Measurements from ENCODE around the gene MON1A. TPM values are rescaled to one million over a fixed set of nuclear protein-coding genes. Genes with fewer than 3 reads are reported as not detected.

Gene MON1A
- total and polyA plus RNA-seq, 7 experiments from 2014 or later: 4.6 to 24.5 (median 10.6) TPM

DNA sequence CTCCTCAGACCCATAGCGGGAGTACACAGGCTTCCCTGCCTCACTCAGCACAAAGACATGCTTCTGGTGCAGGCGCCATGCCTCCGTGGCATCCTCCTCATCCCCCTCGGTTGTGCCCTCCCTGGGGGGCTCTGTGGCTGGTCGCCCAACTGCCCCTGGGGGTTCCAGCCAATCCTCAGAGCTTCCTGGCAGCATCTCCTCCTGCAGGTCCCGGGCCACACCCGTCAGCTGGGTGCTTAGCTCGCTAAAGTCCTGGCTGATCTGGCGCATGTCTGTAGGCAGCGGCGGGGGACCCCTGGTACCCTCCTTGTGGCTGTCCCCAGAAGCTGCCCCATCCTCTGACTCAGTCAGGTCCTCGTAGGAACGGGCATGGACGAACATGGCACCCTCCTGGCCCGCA is 18.0 kb downstream of the MON1A start:
- POLR2A ChIA-PET: interaction anchor here (0.6 kb wide), 1 partner anchor 9 kb away, joined by 3 read pairs; no protein-coding TSS in a partner anchor

DNA sequence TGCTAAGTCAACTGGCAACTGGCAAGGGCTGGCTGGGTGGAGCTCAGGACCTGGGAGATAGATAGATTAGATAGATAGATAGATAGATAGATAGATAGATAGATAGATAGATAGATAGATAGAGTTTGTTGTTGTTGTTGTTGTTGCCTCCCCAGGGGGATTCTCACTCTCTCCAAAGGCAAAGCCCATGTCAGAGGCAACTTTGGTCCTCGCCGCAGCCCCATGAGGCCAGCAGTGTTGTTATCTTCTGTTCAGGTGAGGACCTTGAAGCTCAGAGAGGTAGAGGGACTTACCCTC is 18.5 kb downstream of the MON1A start:
- no peak for DNase-seq
- CTCF ChIA-PET: no interaction called here
- Histone ChIP-seq H3K36me3 (ENCODE audit: control insufficient read depth in 2 of 3, insufficient read depth in 3 of 3, low read length in 3 of 3) (peaks cover 0 to 60% (median 0%) of the 10 kb centered on the region in 3 experiments), H3K27me3 (ENCODE audit: control insufficient read depth in 2 of 2, insufficient read depth in 2 of 2, low read length in 2 of 2) (no peaks in the 10 kb centered on the region), H3K4me1 (ENCODE audit: control insufficient read depth in 2 of 2, insufficient read depth in 2 of 2, low read length in 2 of 2) (peaks cover 4 to 7% of the 10 kb centered on the region in 2 donors), H3K4me3 (ENCODE audit: low read length) (no peak overlapping the region), H3K27ac (ENCODE audit: low read depth, low read length) (no peak overlapping the region), H3K9me3 (ENCODE audit: control insufficient read depth in 2 of 3, low read length in 3 of 3) (no peaks in the 10 kb centered on the region)
- no peaks in the 10 kb centered on the region for H3K27me3 Mint-ChIP-seq
- no peak overlapping the region for H3K4me3 Mint-ChIP-seq
- peaks cover 7 to 14% (median 12%) of the 10 kb centered on the region in 7 donors for H3K4me1 Mint-ChIP-seq
- POLR2A ChIA-PET: interaction anchor here (1.1 kb wide), 1 partner anchor 29 kb away, joined by 3 read pairs; the partner anchor contains the start of gene RBM6
- no peaks in the 10 kb centered on the region for H3K9me3 Mint-ChIP-seq
- no peak overlapping the region for H3K27ac Mint-ChIP-seq
- intact Hi-C loops (cut with micrococcal nuclease): no loop called here
- peaks cover 2 to 28% (median 9%) of the 10 kb centered on the region in 5 donors for H3K36me3 Mint-ChIP-seq
- no peak for ATAC-seq

More for the DNA sequence above, 18.0 kb downstream of the MON1A start:
- H3K27me3 Mint-ChIP-seq: no peaks in the 10 kb centered on the region
- Histone ChIP-seq H3K9me3 (ENCODE audit: control insufficient read depth in 2 of 3, low read length in 3 of 3) (no peaks in the 10 kb centered on the region), H3K4me1 (ENCODE audit: control insufficient read depth in 2 of 2, insufficient read depth in 2 of 2, low read length in 2 of 2) (peaks cover 0 to 2% of the 10 kb centered on the region in 2 donors), H3K4me3 (ENCODE audit: low read length) (no peak overlapping the region), H3K27ac (ENCODE audit: low read depth, low read length) (no peak overlapping the region), H3K27me3 (ENCODE audit: control insufficient read depth in 2 of 2, insufficient read depth in 2 of 2, low read length in 2 of 2) (no peaks in the 10 kb centered on the region), H3K36me3 (ENCODE audit: control insufficient read depth in 2 of 3, insufficient read depth in 3 of 3, low read length in 3 of 3) (peaks cover 0 to 60% (median 0%) of the 10 kb centered on the region in 3 experiments)
- H3K4me1 Mint-ChIP-seq: peaks cover 5 to 13% (median 8%) of the 10 kb centered on the region in 7 donors
- CTCF ChIA-PET: interaction anchor here (0.6 kb wide), 1 partner anchor 26 kb away, joined by 3 read pairs; no protein-coding TSS in a partner anchor
- ATAC-seq (no peak), DNase-seq (no peak)
- H3K9me3 Mint-ChIP-seq: no peaks in the 10 kb centered on the region
- H3K4me3 Mint-ChIP-seq: no peak overlapping the region
- intact Hi-C loops (cut with micrococcal nuclease): no loop called here
- H3K36me3 Mint-ChIP-seq: peaks cover 2 to 28% (median 13%) of the 10 kb centered on the region in 5 donors
- H3K27ac Mint-ChIP-seq: no peak overlapping the region

DNA sequence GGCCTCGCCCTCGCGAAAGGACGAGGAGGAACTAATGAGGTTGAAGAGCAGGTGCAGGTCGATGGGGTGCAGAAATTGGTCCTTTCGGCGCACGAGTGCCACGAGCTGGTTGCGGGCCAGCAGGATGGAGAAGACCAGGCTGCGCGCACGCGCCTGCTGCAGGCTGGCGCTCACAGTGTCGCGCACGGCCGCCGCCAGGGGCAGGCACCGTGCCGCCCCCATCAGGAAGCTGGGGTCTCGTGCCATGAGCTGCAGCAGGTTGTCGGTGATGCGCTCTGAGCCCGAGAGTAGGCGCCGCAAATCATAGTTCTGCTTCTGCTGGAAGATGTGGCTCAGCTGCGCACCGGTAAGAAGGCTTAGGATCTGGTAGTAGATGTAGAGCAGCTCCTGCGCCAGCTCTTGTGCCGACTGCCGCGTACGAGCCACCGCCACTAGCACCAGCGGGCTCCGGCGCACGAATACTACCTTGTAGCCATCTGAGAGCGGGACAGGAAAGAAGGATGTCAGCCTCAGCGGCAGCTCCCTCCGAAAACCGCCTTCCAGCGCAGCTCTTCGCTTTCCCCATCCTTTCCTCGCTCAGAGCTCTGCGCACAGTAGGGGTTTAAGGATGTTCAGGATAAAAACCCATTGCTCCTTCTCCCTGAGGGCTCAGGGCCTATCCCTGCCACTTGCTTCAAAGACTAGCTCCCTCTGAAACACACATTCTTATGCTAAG is 19.0 kb downstream of the MON1A start:
- H3K27me3 Mint-ChIP-seq: no peaks in the 10 kb centered on the region
- ChIA-PET CTCF (interaction anchor here (0.6 to 0.9 kb wide), 3 partner anchors 13 to 205 kb away, joined by 3 to 4 read pairs (median 3); no protein-coding TSS in a partner anchor), POLR2A (interaction anchor here (1.1 kb wide), 1 partner anchor 29 kb away, joined by 3 read pairs; the partner anchor contains the start of gene RBM6)
- no peaks in the 10 kb centered on the region for H3K9me3 ChIP-seq (ENCODE audit: control insufficient read depth in 2 of 3, low read length in 3 of 3)
- intact Hi-C loops (cut with micrococcal nuclease): no loop called here
- no peak for DNase-seq
- no peak overlapping the region for H3K4me3 ChIP-seq (ENCODE audit: low read length)
- peaks cover 0 to 55% (median 0%) of the 10 kb centered on the region in 3 experiments for H3K36me3 ChIP-seq (ENCODE audit: control insufficient read depth in 2 of 3, insufficient read depth in 3 of 3, low read length in 3 of 3)
- H3K4me1 ChIP-seq (ENCODE audit: control insufficient read depth in 2 of 2, insufficient read depth in 2 of 2, low read length in 2 of 2): peaks cover 9 to 12% of the 10 kb centered on the region in 2 donors
- no peak for ATAC-seq
- H3K4me3 Mint-ChIP-seq: no peak overlapping the region
- no peaks in the 10 kb centered on the region for H3K9me3 Mint-ChIP-seq
- H3K27ac Mint-ChIP-seq: peak overlapping the region in 1 of 9 donors; percentile 25
- no peaks in the 10 kb centered on the region for H3K27me3 ChIP-seq (ENCODE audit: control insufficient read depth in 2 of 2, insufficient read depth in 2 of 2, low read length in 2 of 2)
- peaks cover 12 to 19% (median 17%) of the 10 kb centered on the region in 7 donors for H3K4me1 Mint-ChIP-seq
- no peak overlapping the region for H3K27ac ChIP-seq (ENCODE audit: low read depth, low read length)
- H3K36me3 Mint-ChIP-seq: peaks cover 2 to 28% (median 8%) of the 10 kb centered on the region in 5 donors

GRCh38 chr3:49908373-49909199 is 21.0 kb downstream of the MON1A start:
- Mint-ChIP-seq H3K9me3 (no peaks in the 10 kb centered on the region), H3K4me3 (no peak overlapping the region), H3K4me1 (peaks cover 17 to 37% (median 27%) of the 10 kb centered on the region in 7 donors), H3K27ac (no peak overlapping the region), H3K36me3 (peaks cover 4 to 28% (median 8%) of the 10 kb centered on the region in 5 donors), H3K27me3 (no peaks in the 10 kb centered on the region)
- ATAC-seq (no peak), DNase-seq (no peak)
- no peak overlapping the region for H3K4me3 ChIP-seq (ENCODE audit: low read length)
- peaks cover 15 to 22% of the 10 kb centered on the region in 2 donors for H3K4me1 ChIP-seq (ENCODE audit: control insufficient read depth in 2 of 2, insufficient read depth in 2 of 2, low read length in 2 of 2)
- no peaks in the 10 kb centered on the region for H3K9me3 ChIP-seq (ENCODE audit: control insufficient read depth in 2 of 3, low read length in 3 of 3)
- peaks cover 0 to 55% (median 0%) of the 10 kb centered on the region in 3 experiments for H3K36me3 ChIP-seq (ENCODE audit: control insufficient read depth in 2 of 3, insufficient read depth in 3 of 3, low read length in 3 of 3)
- POLR2A ChIA-PET: no interaction called here
- intact Hi-C loops (cut with micrococcal nuclease): loop anchor here in 1 of 2 donors (5.0 kb wide), 1 partner anchor 186 kb away; the partner anchor contains the start of gene GMPPB
- H3K27me3 ChIP-seq (ENCODE audit: control insufficient read depth in 2 of 2, insufficient read depth in 2 of 2, low read length in 2 of 2): no peaks in the 10 kb centered on the region
- no peak overlapping the region for H3K27ac ChIP-seq (ENCODE audit: low read depth, low read length)
- CTCF ChIA-PET: interaction anchor here (0.6 to 1.4 kb wide), 5 partner anchors 9 to 400 kb away, joined by 3 to 5 read pairs (median 3); partner anchors contain the start of gene INKA1

DNA sequence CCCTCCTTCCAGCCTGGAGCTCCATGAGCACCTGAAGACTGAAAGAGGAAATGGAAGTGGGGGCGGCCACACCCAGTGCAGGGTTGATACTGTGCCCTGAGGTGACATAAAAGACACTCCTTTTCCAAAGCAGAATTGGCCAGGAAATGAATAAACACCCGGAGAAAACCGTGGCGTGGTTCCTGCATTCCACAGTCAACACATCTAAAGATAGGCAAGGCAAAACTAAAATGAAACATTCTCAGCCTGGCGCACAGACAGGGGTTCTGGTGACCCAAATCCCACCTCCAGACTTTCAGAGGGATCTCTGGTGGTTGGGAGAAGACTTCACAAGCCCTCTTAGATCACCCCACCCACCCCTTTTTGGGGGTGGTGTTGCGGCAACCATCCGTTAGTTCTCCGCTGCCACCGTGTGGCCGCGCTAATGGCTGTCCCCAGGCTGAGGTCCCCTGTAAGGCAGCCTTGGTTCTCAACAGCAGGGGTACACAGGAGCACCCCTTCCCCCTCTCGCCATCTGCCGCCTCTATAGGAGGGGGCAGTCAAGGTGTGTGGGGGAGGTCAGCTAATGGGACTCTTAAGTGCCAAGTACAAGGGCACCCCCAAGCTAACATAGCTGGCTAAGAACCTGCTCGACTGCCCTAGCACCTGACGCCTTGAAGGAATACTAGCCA is 23.4 kb downstream of the MON1A start:
- Mint-ChIP-seq H3K36me3 (peaks cover 4 to 11% (median 5%) of the 10 kb centered on the region in 5 donors), H3K4me1 (peaks cover 18 to 41% (median 27%) of the 10 kb centered on the region in 7 donors), H3K4me3 (peak overlapping the region in 9 of 10 donors; percentile 25 to 79 (median 68)), H3K9me3 (no peaks in the 10 kb centered on the region), H3K27ac (peak overlapping the region; percentile 63 to 91 (median 87)), H3K27me3 (no peaks in the 10 kb centered on the region)
- Histone ChIP-seq H3K36me3 (ENCODE audit: control insufficient read depth in 2 of 3, insufficient read depth in 3 of 3, low read length in 3 of 3) (peaks cover 0 to 35% (median 0%) of the 10 kb centered on the region in 3 experiments), H3K27ac (ENCODE audit: low read depth, low read length) (peak overlapping the region; percentile 24), H3K4me1 (ENCODE audit: control insufficient read depth in 2 of 2, insufficient read depth in 2 of 2, low read length in 2 of 2) (peaks cover 15 to 26% of the 10 kb centered on the region in 2 donors), H3K9me3 (ENCODE audit: control insufficient read depth in 2 of 3, low read length in 3 of 3) (no peaks in the 10 kb centered on the region), H3K4me3 (ENCODE audit: low read length) (no peak overlapping the region), H3K27me3 (ENCODE audit: control insufficient read depth in 2 of 2, insufficient read depth in 2 of 2, low read length in 2 of 2) (no peaks in the 10 kb centered on the region)
- POLR2A ChIA-PET: interaction anchor here (0.7 kb wide), 2 partner anchors 21 to 49 kb away, joined by 3 read pairs; no protein-coding TSS in a partner anchor
- CTCF ChIA-PET: interaction anchor here (0.6 to 1.2 kb wide), 4 partner anchors 23 to 203 kb away, joined by 3 to 7 read pairs (median 3); partner anchors contain the start of gene INKA1
- DNase-seq: peak; percentile 16 to 60 (median 39)
- ATAC-seq: peak; percentile 53
- intact Hi-C loops (cut with micrococcal nuclease): loop anchor here (1.0 to 5.0 kb wide), 6 partner anchors 34 to 367 kb away; partner anchors contain the start of genes GMPPB (in 1 of the 2), RBM6 (in 1 of the 2) and TRAIP (in 1 of the 2)

All from naive thymus-derived CD4-positive, alpha-beta T cell (primary cell).